DOHH2 (cell line): ENCODE results near the gene DCDC1.

Source experiments
- EZH2phosphoT487 ChIP-seq: fragments of 200-600 bp; sonication (generic); IDR thresholded peaks from 2 replicates; pipeline ENCODE4 v1.6.1; 2017; ENCODE audit warnings: borderline replicate concordance, mild to moderate bottlenecking, antibody characterized with exemption, low read length, moderate library complexity, mixed read lengths
- TF ChIP-seq, protein P1 (sequence below): fragments of 200-600 bp; sonication (generic); IDR thresholded peaks from one replicate; pipeline ENCODE4 v1.5.1; 2014; ENCODE audit warnings: antibody characterized with exemption, mild to moderate bottlenecking, low read depth, low read length; ENCODE audit not compliant: poor library complexity, severe bottlenecking

DNA sequence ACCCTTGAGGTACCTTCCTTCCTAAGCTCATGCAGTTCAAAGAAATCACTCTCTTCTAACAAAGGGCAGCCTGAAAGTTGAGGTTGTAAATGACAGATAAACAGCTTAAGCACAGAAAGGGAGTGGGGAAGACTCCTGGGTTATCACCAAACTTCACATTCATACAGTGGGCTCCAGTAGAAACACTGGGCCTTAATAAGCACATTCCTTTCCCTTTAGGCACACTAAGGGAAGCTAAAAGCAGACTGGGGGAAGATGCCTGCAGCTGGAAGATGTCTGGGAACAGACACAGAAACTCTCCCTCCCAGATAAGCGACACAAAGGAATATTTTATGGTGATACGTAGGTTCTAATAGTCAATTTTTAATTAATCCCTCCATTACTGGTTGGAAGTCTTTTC lies 433.0 kb downstream of the DCDC1 start:
- TF ChIP-seq, protein P1, sequence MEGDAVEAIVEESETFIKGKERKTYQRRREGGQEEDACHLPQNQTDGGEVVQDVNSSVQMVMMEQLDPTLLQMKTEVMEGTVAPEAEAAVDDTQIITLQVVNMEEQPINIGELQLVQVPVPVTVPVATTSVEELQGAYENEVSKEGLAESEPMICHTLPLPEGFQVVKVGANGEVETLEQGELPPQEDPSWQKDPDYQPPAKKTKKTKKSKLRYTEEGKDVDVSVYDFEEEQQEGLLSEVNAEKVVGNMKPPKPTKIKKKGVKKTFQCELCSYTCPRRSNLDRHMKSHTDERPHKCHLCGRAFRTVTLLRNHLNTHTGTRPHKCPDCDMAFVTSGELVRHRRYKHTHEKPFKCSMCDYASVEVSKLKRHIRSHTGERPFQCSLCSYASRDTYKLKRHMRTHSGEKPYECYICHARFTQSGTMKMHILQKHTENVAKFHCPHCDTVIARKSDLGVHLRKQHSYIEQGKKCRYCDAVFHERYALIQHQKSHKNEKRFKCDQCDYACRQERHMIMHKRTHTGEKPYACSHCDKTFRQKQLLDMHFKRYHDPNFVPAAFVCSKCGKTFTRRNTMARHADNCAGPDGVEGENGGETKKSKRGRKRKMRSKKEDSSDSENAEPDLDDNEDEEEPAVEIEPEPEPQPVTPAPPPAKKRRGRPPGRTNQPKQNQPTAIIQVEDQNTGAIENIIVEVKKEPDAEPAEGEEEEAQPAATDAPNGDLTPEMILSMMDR: no peak
- no peak for TF ChIP-seq EZH2phosphoT487
